GM12878 (cell line): ENCODE results near the gene NKTR. TPM values are rescaled to one million over a fixed set of nuclear protein-coding genes. Genes with fewer than 3 reads are reported as not detected.

Experiments
- BHLHE40 ChIP-seq, 2 experiments: fragments of 450-650 bp in 1 of 2; IDR thresholded peaks; 2 replicates each; pipeline ENCODE4 v1.6.1; 2011 to 2017; ENCODE audit warnings: low read depth in 2 of 2, borderline replicate concordance in 1 of 2, improper control_type of control experiment in 1 of 2, low read length in 1 of 2, mild to moderate bottlenecking in 1 of 2
- BRCA1 ChIP-seq: IDR thresholded peaks from 2 replicates; pipeline ENCODE4 v1.6.1; 2011; ENCODE audit warnings: low read depth, low read length, improper control_type of control experiment
- CEBPB ChIP-seq, 2 experiments: fragments of 150-350 bp in 1 of 2; IDR thresholded peaks; 2 replicates each; pipeline ENCODE4 v1.6.1; 2012 to 2014; ENCODE audit warnings: low read depth in 2 of 2, low read length in 2 of 2, borderline replicate concordance in 1 of 2, inconsistent platforms in 1 of 2
- CTCF ChIP-seq, 3 experiments: IDR thresholded peaks in 2 of 3; conservative IDR thresholded peaks in 1 of 3; 2 replicates each; pipeline ENCODE4 v1.5.1; 2011; ENCODE audit warnings: low read depth in 3 of 3, low read length in 3 of 3, mild to moderate bottlenecking in 3 of 3, control low read depth in 2 of 3, moderate library complexity in 2 of 3, inconsistent platforms in 1 of 3, mixed read lengths in 1 of 3; ENCODE audit not compliant: control insufficient read depth in 2 of 3, insufficient read depth in 1 of 3; ENCODE audit errors: extremely low read depth in 1 of 3
- ETV6 ChIP-seq, 2 experiments: fragments of 450-650 bp in 1 of 2; IDR thresholded peaks in 1 of 2; conservative IDR thresholded peaks in 1 of 2; 2 replicates each; pipeline ENCODE4 v1.6.1; 2014; ENCODE audit warnings: antibody characterized with exemption in 1 of 2, borderline replicate concordance in 1 of 2, low read depth in 1 of 2, mild to moderate bottlenecking in 1 of 2, moderate library complexity in 1 of 2
- FOXM1 ChIP-seq: IDR thresholded peaks from 2 replicates; pipeline ENCODE4 v1.6.1; 2012; ENCODE audit warnings: low read depth, mild to moderate bottlenecking, inconsistent platforms, low read length, moderate library complexity
- KAT2A ChIP-seq: conservative IDR thresholded peaks from 2 replicates; pipeline ENCODE4 v1.6.1; 2011; ENCODE audit warnings: low read depth, low read length; ENCODE audit not compliant: control insufficient read depth
- MYC ChIP-seq: IDR thresholded peaks from 2 replicates; pipeline ENCODE4 v1.6.1; 2011; ENCODE audit warnings: mild to moderate bottlenecking, low read length, moderate library complexity, inconsistent platforms; ENCODE audit not compliant: insufficient read depth, insufficient replicate concordance, insufficient read length, severe bottlenecking
- NKRF ChIP-seq: fragments of 450-650 bp; conservative IDR thresholded peaks from 2 replicates; pipeline ENCODE4 v1.6.1; 2017; ENCODE audit warnings: mild to moderate bottlenecking, moderate library complexity
- PML ChIP-seq: IDR thresholded peaks from 2 replicates; pipeline ENCODE4 v1.6.1; 2012; ENCODE audit warnings: low read length, inconsistent platforms
- POLR2AphosphoS5 ChIP-seq: IDR thresholded peaks from 2 replicates; pipeline ENCODE4 v1.6.1; 2011; ENCODE audit warnings: mild to moderate bottlenecking, low read length, inconsistent platforms
- POU2F2 ChIP-seq: IDR thresholded peaks from 3 replicates; pipeline ENCODE4 v1.6.1; 2011; ENCODE audit warnings: low read depth, mild to moderate bottlenecking, low read length, borderline replicate concordance
- PRDM15 ChIP-seq: fragments of 450-650 bp; formaldehyde crosslinking; IDR thresholded peaks from 2 replicates; pipeline ENCODE4 v1.4.0; 2020; ENCODE audit warnings: mild to moderate bottlenecking, moderate library complexity
- SIN3A ChIP-seq: IDR thresholded peaks from 2 replicates; pipeline ENCODE4 v1.6.1; 2012; ENCODE audit warnings: low read depth, low read length, improper control_type of control experiment
- SMAD5 ChIP-seq: IDR thresholded peaks from 2 replicates; pipeline ENCODE4 v1.6.1; 2016; ENCODE audit warnings: antibody characterized with exemption, low read depth
- SREBF1 ChIP-seq: IDR thresholded peaks from 2 replicates; pipeline ENCODE4 v1.6.1; 2012; ENCODE audit warnings: mild to moderate bottlenecking, low read length
- STAT1 ChIP-seq: fragments of 450-650 bp; conservative IDR thresholded peaks from 2 replicates; pipeline ENCODE4 v1.6.1; 2014; ENCODE audit warnings: antibody characterized with exemption, mild to moderate bottlenecking
- SUPT20H ChIP-seq: IDR thresholded peaks from 2 replicates; pipeline ENCODE4 v1.6.1; 2011; ENCODE audit warnings: low read depth, mild to moderate bottlenecking, low read length, moderate library complexity, borderline replicate concordance; ENCODE audit not compliant: control insufficient read depth
- TCF12 ChIP-seq: IDR thresholded peaks from 2 replicates; pipeline ENCODE4 v1.6.1; 2011; ENCODE audit warnings: low read depth, mild to moderate bottlenecking, low read length
- USF1 ChIP-seq: IDR thresholded peaks from 2 replicates; pipeline ENCODE4 v1.6.1; 2011; ENCODE audit warnings: borderline replicate concordance, low read depth, mild to moderate bottlenecking, moderate library complexity, mixed read lengths, low read length; ENCODE audit not compliant: insufficient read depth; ENCODE audit errors: extremely low read length
- WRNIP1 ChIP-seq: IDR thresholded peaks from 2 replicates; pipeline ENCODE4 v1.6.1; 2011; ENCODE audit warnings: low read depth, low read length, improper control_type of control experiment, borderline replicate concordance
- YBX1 ChIP-seq: fragments of 450-650 bp; IDR thresholded peaks from 2 replicates; pipeline ENCODE4 v1.6.1; 2016; ENCODE audit warnings: antibody characterized with exemption
- polyA plus RNA-seq, 11 experiments: library from polyadenylated mRNA; depleted of rRNA in 4 of 11; unstranded in 6 of 11; stranded (reverse) in 5 of 11; fragments of >200 nt; fragmentation: Nextera tagmentation in 4 of 11; fragmentation: Illumina TruSeq in 1 of 11; extraction: Ambion mirVana in 4 of 11; extraction: Trizol in 1 of 11; gene quantifications; 1 replicate in 1 of 11; 2 replicates in 10 of 11; pipeline versions ENCODE4 v1.2.1 to v1.2.3, GENCODE V29; 2011 to 2016; ENCODE audit warnings: inconsistent platforms in 2 of 11, missing spikeins in 2 of 11, low read depth in 1 of 11
- total RNA-seq, 4 experiments: library from RNA; depleted of rRNA in 3 of 4; stranded (reverse); fragments of >200 nt in 3 of 4; fragmentation: Illumina TruSeq in 1 of 4; extraction: Trizol in 1 of 4; gene quantifications; 2 replicates each; pipeline versions ENCODE4 v1.2.1 to v1.2.3, GENCODE V29; 2013 to 2021

Gene NKTR
- total and polyA plus RNA-seq, 10 of the 15 experiments (the other 5 are each of a cell fraction or from before 2014, with no cell fraction given), result 15.3 to 91.9 (median 55.3) TPM

- TF ChIP-seq NKRF, result no peak
- no peak for TF ChIP-seq SIN3A
- no peak for TF ChIP-seq SMAD5
- TF ChIP-seq BRCA1, result no peak
- no peak for TF ChIP-seq YBX1
- TF ChIP-seq POLR2AphosphoS5, result no peak
- no peak for TF ChIP-seq CEBPB (IDR thresholded peaks at IDR 0.05; ENCODE audit: borderline replicate concordance in 1 of 2, low read depth in 2 of 2, low read length in 2 of 2)
- TF ChIP-seq BHLHE40 (IDR thresholded peaks at IDR 0.05; ENCODE audit: borderline replicate concordance in 1 of 2, low read depth in 2 of 2, low read length in 1 of 2), result no peak
- no peak for TF ChIP-seq KAT2A
- TF ChIP-seq STAT1, result no peak
- no peak for TF ChIP-seq PRDM15
- peak in 1 of 2 experiments; percentile 95; a peak in 2 of 4 replicates for TF ChIP-seq ETV6 (conservative IDR thresholded peaks at IDR 0.05 in 1 of 2, IDR thresholded peaks at IDR 0.05 in 1 of 2; ENCODE audit: borderline replicate concordance in 1 of 2, low read depth in 1 of 2)
- TF ChIP-seq FOXM1, result peak; percentile 63; the same call in 1 of the 2 replicates
- TF ChIP-seq SUPT20H, result no peak
- no peak for TF ChIP-seq MYC
- TF ChIP-seq SREBF1, result no peak
- no peak for TF ChIP-seq TCF12
- TF ChIP-seq CTCF (IDR thresholded peaks at IDR 0.05 in 2 of 3, conservative IDR thresholded peaks at IDR 0.05 in 1 of 3; ENCODE audit: control insufficient read depth in 2 of 3, extremely low read depth in 1 of 3, insufficient read depth in 1 of 3, low read depth in 3 of 3, low read length in 3 of 3), result no peak
- no peak for TF ChIP-seq WRNIP1
- no peak for TF ChIP-seq POU2F2
- TF ChIP-seq PML, result peak; percentile 35; the same call in 1 of the 2 replicates
- TF ChIP-seq USF1, result no peak
Observed at GRCh38 chr3:42638339-42638842, 37.9 kb downstream of the NKTR start (continued).
